NOMO-1 treated with DMSO at 0.1 percent for 48 hours (cell line): ENCODE measurements around the gene TMED10.

Experiments used
- DNase-seq: peaks from one replicate; lab custom pipeline; 2025; ENCODE audit not compliant: unreplicated experiment; lab: John Stamatoyannopoulos, UW

TMED10 gene

DNA sequence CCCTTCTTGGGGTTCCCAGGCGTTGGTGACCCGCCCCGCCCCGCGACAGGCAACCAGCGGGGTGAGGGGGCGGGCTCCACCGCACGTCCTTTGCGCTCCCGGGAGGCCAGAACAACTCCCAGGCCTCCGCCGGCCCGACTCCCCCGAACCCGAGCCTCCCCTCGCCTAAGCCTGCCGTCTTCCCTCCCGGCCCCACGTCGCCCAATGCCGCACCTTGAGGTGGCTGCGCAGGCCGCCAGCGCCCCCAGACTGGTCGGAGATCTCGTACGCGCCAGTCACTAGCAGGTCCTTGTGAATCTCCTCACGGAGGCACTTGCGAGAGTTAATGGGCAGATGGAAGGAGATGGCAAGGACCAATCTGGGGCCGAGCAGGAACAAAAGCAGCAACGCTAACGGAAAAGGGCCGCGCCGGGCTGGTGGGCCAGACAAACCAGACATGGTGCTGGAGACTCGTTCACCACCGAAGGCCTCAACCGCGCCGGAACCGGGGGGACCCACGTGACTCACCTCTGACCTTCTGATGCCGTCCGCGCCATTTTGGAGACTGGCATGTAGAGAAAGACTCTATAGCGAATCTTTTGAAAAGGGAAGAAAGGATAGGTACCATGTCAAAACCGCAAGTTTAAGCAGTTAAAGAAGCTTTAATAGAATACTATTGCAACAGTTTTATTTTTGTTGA is at the start of gene TMED10:
Gene TMED10 (minus strand): TSS at position 471 of the 679 bp plus-strand sequence. CDS start 33 bp downstream, at position 438.
- no peak for DNase-seq

DNA sequence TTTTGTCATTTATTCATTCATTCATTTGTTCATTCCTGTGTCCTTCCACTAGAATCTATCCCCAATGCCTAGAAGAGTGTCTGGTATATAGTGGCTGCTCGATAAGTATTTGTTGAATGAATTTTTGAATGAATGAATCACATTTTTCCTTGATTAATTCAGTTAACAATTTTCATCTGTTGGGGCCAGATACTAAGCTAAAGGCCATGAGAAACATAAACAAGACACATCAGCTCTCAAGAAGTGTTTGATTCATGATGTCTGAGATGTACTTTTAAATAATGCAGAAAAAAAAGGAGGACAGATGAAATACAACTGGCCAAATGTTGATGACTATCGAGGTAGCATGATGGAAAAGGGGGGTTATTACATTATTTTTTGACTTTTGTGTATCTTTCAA is 48.1 kb upstream of the TMED10 start:
- DNase-seq = no peak

DNA sequence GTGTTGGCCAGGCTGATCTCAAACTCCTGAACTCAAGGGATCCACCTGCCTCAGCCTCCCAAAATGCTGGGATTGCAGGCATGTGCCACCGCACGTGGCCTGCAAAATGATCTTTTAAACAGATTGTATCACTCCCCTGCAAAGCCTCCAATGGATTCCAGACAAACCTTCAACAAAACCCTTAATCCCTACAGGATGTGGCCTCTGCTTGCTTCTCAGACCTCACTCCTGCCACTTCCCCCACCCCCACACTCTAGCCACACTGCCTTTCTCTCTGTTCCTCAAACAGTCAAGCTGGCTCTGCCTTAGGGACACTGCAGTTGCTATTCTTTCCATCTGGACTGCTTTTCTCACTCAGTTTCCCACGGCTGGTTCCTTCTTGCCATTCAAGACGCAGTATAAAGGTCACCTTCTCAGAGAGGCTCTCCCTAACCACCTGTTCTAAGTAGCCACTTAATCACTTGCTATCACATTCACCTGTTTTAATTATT is 47.3 kb upstream of the TMED10 start:
- DNase-seq = peak; percentile 73

DNA sequence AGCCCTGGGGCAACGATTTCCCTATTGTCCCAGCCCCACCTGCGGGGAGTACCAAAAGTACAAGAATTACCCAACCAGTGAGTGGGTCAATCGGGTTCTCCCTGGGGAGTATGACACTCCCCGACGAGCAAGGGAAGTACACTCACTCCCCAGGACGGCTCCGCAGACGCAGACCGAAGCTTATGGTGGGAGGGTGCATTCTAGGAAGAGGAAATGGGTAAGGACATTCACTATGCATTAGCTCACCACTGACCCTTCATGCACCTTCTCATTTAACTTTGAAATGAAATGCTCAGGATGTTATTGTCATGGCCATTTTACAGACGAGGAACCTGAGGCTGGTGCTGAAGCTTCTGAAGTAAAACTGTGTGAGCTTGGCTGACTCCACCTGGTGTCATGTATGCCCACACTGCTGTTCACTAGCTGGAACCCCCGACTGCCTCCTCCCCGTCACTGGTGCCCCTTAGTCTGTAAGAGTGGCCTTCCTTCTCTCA is 45.8 kb upstream of the TMED10 start:
- DNase-seq = peak; percentile 68

DNA sequence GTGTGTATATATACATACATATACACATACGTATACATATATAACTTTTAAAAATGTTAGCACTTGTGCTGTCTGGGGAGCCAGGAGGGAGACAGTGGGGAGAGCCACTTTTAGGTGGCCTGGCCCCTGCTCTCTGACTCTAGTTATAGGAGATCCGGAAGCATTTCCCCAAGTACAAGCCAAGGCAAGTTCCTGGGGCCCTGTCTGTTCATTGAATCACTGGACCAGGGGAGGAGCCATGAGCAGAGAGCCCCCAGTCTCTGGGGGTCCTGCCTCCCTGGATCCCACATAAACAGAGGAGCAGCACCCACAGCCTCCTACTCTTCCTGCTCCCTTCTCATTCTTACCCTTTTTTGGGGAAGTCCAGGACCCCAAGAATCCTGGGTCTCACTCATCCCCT is 45.4 kb upstream of the TMED10 start:
- DNase-seq = no peak

DNA sequence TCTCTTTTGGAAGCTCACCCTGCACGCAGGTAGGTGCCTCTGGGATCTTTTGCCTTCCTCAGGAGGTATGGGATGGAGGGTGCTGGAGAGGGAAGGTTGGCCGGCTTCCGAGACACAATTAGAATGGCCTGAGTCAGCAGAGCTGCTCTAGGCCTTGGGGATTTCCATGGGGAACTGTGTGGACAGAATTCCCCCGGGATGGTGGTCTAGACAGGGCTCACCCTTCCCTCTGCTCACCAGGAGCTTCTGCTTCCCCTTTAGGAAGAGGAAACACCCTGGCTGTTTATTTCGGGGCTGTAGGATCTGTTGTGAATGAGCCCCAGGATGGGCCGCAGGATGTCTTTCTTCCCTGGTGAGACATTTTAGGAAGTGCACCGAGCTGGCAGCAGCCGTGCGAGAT is 43.7 kb upstream of the TMED10 start:
- no peak for DNase-seq

DNA sequence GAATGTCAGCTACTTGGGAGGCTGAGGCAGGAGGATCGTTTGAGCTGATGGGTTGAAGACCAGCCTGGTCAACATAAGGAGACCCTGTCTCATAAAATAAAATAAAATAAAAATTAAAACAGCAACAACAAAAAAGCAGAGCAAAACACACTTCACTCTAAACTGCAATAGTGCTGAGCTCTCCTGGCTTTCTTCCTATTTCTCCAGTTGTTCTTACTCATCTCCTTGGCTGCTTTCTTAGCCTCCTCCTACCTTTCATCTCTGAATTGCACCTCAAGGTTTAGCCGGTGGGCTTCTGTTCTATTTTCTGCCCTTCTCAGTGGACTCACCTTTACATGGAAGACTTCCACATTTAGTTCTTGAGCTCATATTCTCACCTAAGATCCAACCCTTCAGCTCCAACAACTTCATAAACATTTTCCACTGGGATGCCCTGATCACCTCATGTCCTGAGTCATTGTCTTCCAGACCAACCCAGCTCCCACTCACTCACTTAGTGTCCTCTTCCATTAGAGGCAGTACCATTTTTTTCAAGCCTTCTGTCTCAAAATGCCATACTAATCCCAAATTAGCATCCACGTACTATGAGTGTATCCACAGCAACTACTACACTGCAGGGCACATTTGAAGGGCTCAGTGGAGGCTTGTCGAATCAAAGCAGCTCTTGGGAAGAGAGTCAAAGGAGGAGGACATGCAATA is 41.2 kb upstream of the TMED10 start:
- DNase-seq = no peak

GRCh38 chr14:75216427-75217006 is 40.1 kb upstream of the TMED10 start:
- DNase-seq = no peak

- no peak for DNase-seq
Measured at GRCh38 chr14:75215520-75215919, 39.1 kb upstream of the TMED10 start.

- no peak for DNase-seq
Measured at GRCh38 chr14:75214558-75214957, 38.1 kb upstream of the TMED10 start.

DNA sequence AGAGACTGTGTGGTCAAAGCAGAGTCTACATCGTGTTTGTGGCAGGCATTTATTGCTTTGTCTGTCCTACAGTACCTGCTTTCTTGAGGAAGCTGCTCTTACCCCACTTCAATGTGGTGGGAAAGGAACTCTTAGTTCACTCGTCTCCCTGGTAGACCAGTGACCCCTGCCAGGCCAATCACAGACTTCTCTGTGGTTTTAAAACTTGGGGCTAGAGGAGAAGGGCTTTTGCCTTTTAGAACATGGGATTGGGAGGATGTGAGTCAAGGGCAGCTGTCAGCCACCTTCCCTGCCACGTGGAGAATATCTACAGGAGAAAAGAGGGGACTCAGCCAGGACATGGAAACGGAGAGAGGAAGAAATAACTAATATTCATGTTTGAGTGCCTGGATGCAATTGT is 36.8 kb upstream of the TMED10 start:
- DNase-seq = no peak

- DNase-seq = no peak
Measured at GRCh38 chr14:75208843-75209242, 32.4 kb upstream of the TMED10 start.

- DNase-seq = no peak
Measured at GRCh38 chr14:75206190-75206589, 29.8 kb upstream of the TMED10 start.

DNA sequence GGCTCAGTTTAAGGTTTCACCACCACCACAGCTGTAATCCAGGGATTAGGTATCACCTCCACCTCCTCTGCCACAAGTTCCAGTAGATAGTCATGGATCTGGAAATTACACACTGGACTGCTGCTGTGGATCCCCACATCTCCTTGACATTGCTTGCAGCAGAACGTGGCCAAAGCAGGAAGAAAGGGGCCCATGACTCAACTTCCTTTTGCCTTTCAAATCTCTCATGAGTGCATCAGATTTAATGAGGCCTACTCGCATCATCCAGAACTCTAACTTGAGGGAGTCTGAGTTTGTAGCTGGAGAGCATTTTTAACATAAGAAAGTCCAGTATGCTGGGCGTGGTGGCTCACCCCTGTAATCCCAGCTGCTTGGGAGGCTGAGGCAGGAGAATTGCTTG is 29.2 kb upstream of the TMED10 start:
- DNase-seq = peak; percentile 65

- DNase-seq = no peak
Measured at GRCh38 chr14:75204116-75204515, 27.7 kb upstream of the TMED10 start.

- no peak for DNase-seq
Measured at GRCh38 chr14:75202657-75203056, 26.2 kb upstream of the TMED10 start.

DNA sequence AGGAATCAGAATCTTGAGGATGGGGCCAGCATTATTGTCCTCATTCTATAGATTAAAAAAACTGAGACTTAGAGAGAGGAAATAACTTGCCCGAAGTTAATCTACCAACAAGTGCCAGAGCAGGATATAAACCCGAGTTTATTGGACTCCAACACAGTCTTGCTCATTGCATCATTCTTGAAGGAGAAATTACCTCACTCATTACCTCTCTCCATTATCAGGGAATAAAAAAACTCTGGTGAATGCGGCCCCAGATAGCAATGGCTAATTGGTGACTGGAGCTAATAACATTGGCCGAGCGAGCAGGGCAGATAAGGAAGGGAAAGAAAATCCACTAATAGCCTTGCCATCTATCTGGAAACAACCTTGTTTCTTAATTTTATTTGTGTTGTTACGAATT is 24.7 kb upstream of the TMED10 start:
- no peak for DNase-seq

DNA sequence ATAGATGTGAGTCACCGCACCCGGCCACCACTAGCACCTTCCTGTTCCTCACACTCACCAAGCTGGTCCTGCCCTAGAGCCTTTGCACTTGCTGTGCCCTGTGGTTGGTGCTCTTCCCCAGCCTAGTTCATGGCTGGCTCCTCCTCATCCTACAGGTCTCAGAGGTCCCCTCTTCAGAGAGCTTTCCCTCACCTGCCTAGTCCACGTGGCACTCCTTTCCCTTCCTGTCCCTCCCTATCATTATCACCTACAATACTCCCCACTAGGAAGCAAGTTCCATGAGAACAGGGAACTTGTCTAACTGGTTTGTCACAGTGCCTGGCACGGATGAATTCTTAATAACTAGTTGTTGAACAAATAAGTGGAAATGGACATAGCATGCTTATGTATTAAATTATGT is 24.0 kb upstream of the TMED10 start:
- DNase-seq = no peak

DNA sequence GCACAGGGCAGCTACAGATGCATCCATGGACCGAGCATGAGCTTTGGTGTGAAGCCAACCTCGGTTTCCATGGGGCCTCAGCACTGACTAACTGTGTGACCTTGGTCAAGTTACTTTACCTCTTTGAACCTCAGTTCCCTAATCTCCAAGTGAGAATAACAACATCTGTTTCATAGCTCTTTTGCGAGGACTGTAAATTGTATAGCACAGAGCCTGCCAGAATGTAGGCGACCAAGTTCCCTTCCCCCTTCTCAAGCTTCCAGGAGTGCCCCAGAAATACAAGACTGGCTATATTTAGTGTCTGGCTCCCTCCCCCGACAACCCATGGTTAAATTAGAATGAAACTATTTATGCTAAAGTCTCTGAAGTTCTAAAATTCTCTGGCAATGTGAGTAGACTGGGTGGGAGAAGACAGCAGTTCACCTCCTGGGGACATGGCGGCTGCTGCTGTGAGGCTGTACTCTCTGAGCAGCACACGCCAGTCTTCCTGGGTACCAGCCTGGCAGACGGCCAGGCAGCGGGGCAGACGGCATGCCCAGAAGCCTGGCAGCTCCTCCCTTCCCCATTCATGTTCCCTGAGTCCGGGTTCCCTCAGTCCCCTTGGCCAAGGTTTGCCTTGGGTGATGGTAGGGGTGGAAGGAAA is 22.0 kb upstream of the TMED10 start:
- DNase-seq = no peak

DNA sequence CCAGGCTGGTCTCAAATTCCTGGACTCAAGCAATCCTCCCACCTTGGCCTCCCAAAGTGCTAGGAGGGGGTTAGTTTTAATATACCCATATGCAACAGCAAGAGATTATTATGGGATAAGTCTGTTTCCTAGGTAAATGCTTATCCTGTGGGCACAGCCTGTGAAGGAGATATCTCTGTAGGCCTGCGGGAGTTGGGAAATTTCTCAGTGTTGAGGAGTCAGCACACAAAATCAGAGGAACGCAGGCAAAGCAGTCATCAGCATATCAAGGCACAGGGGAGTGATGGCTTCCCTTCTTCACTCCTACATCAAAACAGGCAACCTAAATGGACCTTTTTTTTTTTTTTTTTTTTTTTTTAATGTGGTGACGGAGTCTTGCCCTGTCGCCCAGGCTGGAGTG is 20.9 kb upstream of the TMED10 start:
- DNase-seq = no peak

GRCh38 chr14:75196468-75196867 is 20.1 kb upstream of the TMED10 start:
- peak; percentile 66 for DNase-seq

DNA sequence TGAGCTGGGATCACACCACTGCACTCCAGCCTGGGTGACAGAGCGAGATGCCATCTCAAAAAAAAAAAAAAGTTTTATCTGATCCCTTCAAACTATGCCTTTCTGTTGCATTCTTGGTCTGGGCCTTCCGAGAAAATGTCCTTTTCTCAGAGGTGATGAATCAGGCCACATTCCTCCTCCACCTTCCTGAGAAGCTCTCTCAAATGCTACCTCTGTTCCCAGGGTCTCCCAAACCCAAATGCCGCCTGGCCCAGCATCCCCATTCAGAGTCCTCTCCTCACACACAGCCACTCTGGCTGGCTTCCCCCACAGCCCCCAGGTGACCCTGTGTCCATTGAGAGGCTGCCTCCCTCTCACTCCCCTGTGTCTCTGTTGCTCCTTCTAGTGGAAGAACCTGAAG is 19.7 kb upstream of the TMED10 start:
- DNase-seq = no peak
